ENCODE measurements around the gene NME4.

DNA sequence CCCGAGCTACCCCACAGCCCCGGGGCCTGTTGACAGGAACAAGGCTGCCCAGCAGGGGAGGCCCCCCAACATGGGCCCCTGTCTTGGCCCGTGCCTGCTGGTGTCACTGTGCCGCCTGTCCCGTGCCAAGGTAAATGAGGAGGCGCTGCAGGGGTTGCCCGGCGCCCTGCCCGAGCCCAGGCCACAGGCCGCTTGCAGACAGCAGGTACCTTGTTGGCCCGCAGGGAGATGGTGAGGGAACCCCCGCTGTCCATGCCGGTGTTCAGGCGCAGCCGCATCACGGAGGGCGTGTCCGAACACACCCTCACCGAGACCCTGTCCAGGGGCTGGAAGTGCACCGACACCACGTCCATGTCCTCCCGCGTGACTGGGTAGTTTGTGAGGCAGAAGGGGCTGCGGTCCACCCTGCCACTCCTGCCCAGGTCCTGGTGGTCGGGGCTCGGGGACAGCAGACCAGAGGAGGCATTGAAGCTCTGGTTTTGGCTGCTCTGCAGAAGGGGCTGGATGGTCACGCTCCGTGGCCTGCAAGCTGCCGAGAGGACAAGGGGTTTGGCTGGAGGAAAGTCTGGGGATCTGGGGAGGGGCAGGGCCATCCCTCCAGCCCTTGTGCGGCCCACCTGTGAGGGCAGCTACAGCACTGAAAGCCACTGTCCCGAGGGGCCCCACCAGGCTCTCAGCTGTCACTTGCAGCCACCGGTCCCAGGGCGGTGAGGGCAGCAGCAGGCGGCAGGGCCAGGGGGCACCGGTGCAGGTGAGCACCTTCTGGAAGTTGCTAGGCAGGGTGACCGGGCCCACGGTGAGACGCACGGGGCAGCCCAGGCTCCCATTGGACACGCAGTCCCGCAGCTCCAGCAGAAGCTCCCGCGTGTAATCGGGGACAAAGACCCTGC lies 20.8 kb upstream of the NME4 start:
- TF ChIP-seq, protein P1, sequence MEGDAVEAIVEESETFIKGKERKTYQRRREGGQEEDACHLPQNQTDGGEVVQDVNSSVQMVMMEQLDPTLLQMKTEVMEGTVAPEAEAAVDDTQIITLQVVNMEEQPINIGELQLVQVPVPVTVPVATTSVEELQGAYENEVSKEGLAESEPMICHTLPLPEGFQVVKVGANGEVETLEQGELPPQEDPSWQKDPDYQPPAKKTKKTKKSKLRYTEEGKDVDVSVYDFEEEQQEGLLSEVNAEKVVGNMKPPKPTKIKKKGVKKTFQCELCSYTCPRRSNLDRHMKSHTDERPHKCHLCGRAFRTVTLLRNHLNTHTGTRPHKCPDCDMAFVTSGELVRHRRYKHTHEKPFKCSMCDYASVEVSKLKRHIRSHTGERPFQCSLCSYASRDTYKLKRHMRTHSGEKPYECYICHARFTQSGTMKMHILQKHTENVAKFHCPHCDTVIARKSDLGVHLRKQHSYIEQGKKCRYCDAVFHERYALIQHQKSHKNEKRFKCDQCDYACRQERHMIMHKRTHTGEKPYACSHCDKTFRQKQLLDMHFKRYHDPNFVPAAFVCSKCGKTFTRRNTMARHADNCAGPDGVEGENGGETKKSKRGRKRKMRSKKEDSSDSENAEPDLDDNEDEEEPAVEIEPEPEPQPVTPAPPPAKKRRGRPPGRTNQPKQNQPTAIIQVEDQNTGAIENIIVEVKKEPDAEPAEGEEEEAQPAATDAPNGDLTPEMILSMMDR (conservative IDR thresholded peaks at IDR 0.05; ENCODE audit: low read depth, low read length), result no peak
- no peak for TF ChIP-seq EZH2 (IDR thresholded peaks at IDR 0.05; ENCODE audit: borderline replicate concordance, low read depth, low read length, poor library complexity, severe bottlenecking)

Data from A673 (cell line).